Measurements from ENCODE around the gene TANC1.

The TANC1 gene

GRCh38 chr2:159148901-159149300 is 180.5 kb downstream of the TANC1 start:
- DNase-seq = no peak

GRCh38 chr2:159149747-159150146 is 181.3 kb downstream of the TANC1 start:
- no peak for DNase-seq

GRCh38 chr2:159150280-159150746 is 181.9 kb downstream of the TANC1 start:
- no peak for DNase-seq

GRCh38 chr2:159151198-159152127 is 183.0 kb downstream of the TANC1 start:
- DNase-seq = no peak

- DNase-seq = no peak
Measured at GRCh38 chr2:159152128-159152778, 183.8 kb downstream of the TANC1 start.

- no peak for DNase-seq
Measured at GRCh38 chr2:159153063-159153462, 184.6 kb downstream of the TANC1 start.

- no peak for DNase-seq
Measured at GRCh38 chr2:159153463-159153862, 185.0 kb downstream of the TANC1 start.

- no peak for DNase-seq
Measured at GRCh38 chr2:159153951-159154350, 185.5 kb downstream of the TANC1 start.

- no peak for DNase-seq
Measured at GRCh38 chr2:159154366-159154765, 185.9 kb downstream of the TANC1 start.

GRCh38 chr2:159155320-159155719 is 186.9 kb downstream of the TANC1 start:
- no peak for DNase-seq

GRCh38 chr2:159155791-159156190 is 187.4 kb downstream of the TANC1 start:
- DNase-seq = no peak

GRCh38 chr2:159156834-159157233 is 188.4 kb downstream of the TANC1 start:
- no peak for DNase-seq

GRCh38 chr2:159157361-159158209 is 189.1 kb downstream of the TANC1 start:
- no peak for DNase-seq

- DNase-seq = no peak
Measured at GRCh38 chr2:159160412-159160811, 192.0 kb downstream of the TANC1 start.

GRCh38 chr2:159160954-159161353 is 192.5 kb downstream of the TANC1 start:
- no peak for DNase-seq

- no peak for DNase-seq
Measured at GRCh38 chr2:159163930-159164329, 195.5 kb downstream of the TANC1 start.

- DNase-seq = no peak
Measured at GRCh38 chr2:159164457-159164911, 196.0 kb downstream of the TANC1 start.

GRCh38 chr2:159165048-159165447 is 196.6 kb downstream of the TANC1 start:
- DNase-seq = no peak

GRCh38 chr2:159168707-159169106 is 200.3 kb downstream of the TANC1 start:
- DNase-seq = no peak

- no peak for DNase-seq
Measured at GRCh38 chr2:159169187-159169586, 200.7 kb downstream of the TANC1 start.

- no peak for DNase-seq
Measured at GRCh38 chr2:159172403-159172802, 204.0 kb downstream of the TANC1 start.

- DNase-seq = no peak
Measured at GRCh38 chr2:159174759-159175158, 206.3 kb downstream of the TANC1 start.

GRCh38 chr2:159175182-159175581 is 206.7 kb downstream of the TANC1 start:
- DNase-seq = peak; percentile 12

All from CD4-positive, alpha-beta T cell treated with Interleukin-21 for 1 hour (primary cell).